CD4-positive, alpha-beta T cell (primary cell): ENCODE measurements around the gene RPN2. TPM values are rescaled to one million over a fixed set of nuclear protein-coding genes. Genes with fewer than 3 reads are reported as not detected.

Source experiments
- ATAC-seq: fragments of 200-7000 bp; cut with Tn5 transposase; one replicate; pipeline ENCODE4 v1.10.0; 2022; ENCODE audit warnings: mild to moderate bottlenecking; ENCODE audit not compliant: poor library complexity
- CTCF ChIA-PET: fragments of 350-600 bp; sonication (Branson Sonifier 250); formaldehyde crosslinking; loops from one replicate; lab custom pipeline; 2021; ENCODE audit warnings: antibody characterized with exemption, inconsistent platforms; lab: Charles Lee
- POLR2A ChIA-PET: fragments of 350-600 bp; sonication (Branson Sonifier 250); formaldehyde crosslinking; loops from one replicate; lab custom pipeline; 2021; ENCODE audit warnings: antibody characterized with exemption, inconsistent platforms; lab: Charles Lee
- DNase-seq, 14 experiments: peaks; one replicate each; pipeline ENCODE4 v3.0.0-alpha.2; 2013 to 2020; ENCODE audit warnings: mixed read lengths in 2 of 14
- H3K27ac ChIP-seq, 2 donors: one replicate each; pipeline versions ENCODE4 v1.5.1 to v1.7.0; 2013; ENCODE audit warnings: low read length in 2 of 2, low read depth in 1 of 2, mild to moderate bottlenecking in 1 of 2
- H3K27me3 ChIP-seq, 2 experiments: 1 replicate in 1 of 2; 2 replicates in 1 of 2; pipeline versions ENCODE4 v1.6.1 to v1.7.0; 2013; ENCODE audit warnings: low read length in 2 of 2, control low read depth in 1 of 2, mild to moderate bottlenecking in 1 of 2, moderate library complexity in 1 of 2; ENCODE audit not compliant: insufficient read depth in 2 of 2, control insufficient read depth in 1 of 2
- H3K36me3 ChIP-seq: one replicate; pipeline ENCODE4 v1.6.1; 2013; ENCODE audit warnings: low read length, control low read depth; ENCODE audit not compliant: insufficient read depth
- H3K4me1 ChIP-seq: one replicate; pipeline ENCODE4 v1.6.1; 2013; ENCODE audit warnings: low read length, control low read depth; ENCODE audit not compliant: insufficient read depth
- H3K4me3 ChIP-seq: one replicate; pipeline ENCODE4 v1.5.1; 2013; ENCODE audit warnings: mild to moderate bottlenecking, low read length, moderate library complexity
- H3K9me3 ChIP-seq, 2 experiments: 1 replicate in 1 of 2; 2 replicates in 1 of 2; pipeline versions ENCODE4 v1.6.1 to v1.7.0; 2013; ENCODE audit warnings: low read length in 2 of 2, mild to moderate bottlenecking in 2 of 2, control low read depth in 1 of 2, moderate library complexity in 1 of 2; ENCODE audit not compliant: control insufficient read depth in 1 of 2, insufficient read depth in 1 of 2
- H3K27ac Mint-ChIP-seq: one replicate; pipeline ENCODE4 v1.8.0; 2020; ENCODE audit warnings: mixed read lengths
- H3K27me3 Mint-ChIP-seq: one replicate; pipeline ENCODE4 v1.8.0; 2021; ENCODE audit warnings: mixed read lengths
- H3K36me3 Mint-ChIP-seq: one replicate; pipeline ENCODE4 v1.8.0; 2021; ENCODE audit warnings: low read depth, mixed read lengths
- H3K4me1 Mint-ChIP-seq: one replicate; pipeline ENCODE4 v1.8.0; 2021; ENCODE audit warnings: low read depth, mixed read lengths
- H3K4me3 Mint-ChIP-seq: one replicate; pipeline ENCODE4 v1.8.0; 2020; ENCODE audit warnings: mild to moderate bottlenecking, mixed read lengths
- H3K9me3 Mint-ChIP-seq: one replicate; pipeline ENCODE4 v1.8.0; 2020; ENCODE audit warnings: mixed read lengths
- intact Hi-C, 2 experiments: fragments of 100-400 bp; cut with DNase I in 1 of 2; cut with micrococcal nuclease in 1 of 2; formaldehyde crosslinking; loops; one replicate each; pipeline versions ENCODE4 v1.15.1 to v1.9.0; 2023 to 2025; cut with DNase I, micrococcal nuclease
- total RNA-seq, 174 experiments: library from RNA in 2 of 174; stranded (reverse) in 2 of 174; gene quantifications; one replicate each; pipeline ENCODE4 v1.2.3 and lab custom pipeline; 2021 to 2026
- TF ChIP-seq, protein P1 (sequence below): fragments of 200-600 bp; IDR thresholded peaks from one replicate; pipeline ENCODE4 v1.8.0; 2022; ENCODE audit warnings: antibody characterized with exemption, mild to moderate bottlenecking

The RPN2 gene
- total RNA-seq, 2 experiments from 2014 or later = 62.8 to 65.8 TPM

DNA sequence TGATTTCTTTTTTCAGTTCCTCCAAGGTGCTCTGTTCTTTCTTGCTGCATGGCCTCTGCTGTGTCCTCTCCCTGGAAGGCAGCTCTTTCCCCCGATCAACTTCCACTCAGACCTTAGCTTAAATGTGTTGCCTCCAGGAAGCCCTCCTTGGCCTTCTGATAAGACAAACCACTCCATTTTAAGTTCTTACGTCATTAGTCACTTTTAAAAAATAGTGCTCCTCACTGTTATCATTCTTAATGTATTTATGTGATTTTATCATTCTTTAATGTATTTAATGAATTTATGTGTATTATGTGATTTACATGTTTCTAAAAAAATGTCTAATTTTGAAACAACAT is 98.1 kb downstream of the RPN2 start:
- Mint-ChIP-seq H3K4me1 (peaks cover 8% of the 10 kb centered on the region), H3K27me3 (no peaks in the 10 kb centered on the region), H3K36me3 (no peaks in the 10 kb centered on the region), H3K9me3 (no peaks in the 10 kb centered on the region), H3K4me3 (no peak overlapping the region), H3K27ac (no peak overlapping the region)
- no peaks in the 10 kb centered on the region for H3K9me3 ChIP-seq
- no peak overlapping the region for H3K4me3 ChIP-seq
- H3K27ac ChIP-seq = no peak overlapping the region
- no peak for DNase-seq
- H3K36me3 ChIP-seq = no peaks in the 10 kb centered on the region
- TF ChIP-seq, protein P1, sequence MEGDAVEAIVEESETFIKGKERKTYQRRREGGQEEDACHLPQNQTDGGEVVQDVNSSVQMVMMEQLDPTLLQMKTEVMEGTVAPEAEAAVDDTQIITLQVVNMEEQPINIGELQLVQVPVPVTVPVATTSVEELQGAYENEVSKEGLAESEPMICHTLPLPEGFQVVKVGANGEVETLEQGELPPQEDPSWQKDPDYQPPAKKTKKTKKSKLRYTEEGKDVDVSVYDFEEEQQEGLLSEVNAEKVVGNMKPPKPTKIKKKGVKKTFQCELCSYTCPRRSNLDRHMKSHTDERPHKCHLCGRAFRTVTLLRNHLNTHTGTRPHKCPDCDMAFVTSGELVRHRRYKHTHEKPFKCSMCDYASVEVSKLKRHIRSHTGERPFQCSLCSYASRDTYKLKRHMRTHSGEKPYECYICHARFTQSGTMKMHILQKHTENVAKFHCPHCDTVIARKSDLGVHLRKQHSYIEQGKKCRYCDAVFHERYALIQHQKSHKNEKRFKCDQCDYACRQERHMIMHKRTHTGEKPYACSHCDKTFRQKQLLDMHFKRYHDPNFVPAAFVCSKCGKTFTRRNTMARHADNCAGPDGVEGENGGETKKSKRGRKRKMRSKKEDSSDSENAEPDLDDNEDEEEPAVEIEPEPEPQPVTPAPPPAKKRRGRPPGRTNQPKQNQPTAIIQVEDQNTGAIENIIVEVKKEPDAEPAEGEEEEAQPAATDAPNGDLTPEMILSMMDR = no peak
- no peaks in the 10 kb centered on the region for H3K27me3 ChIP-seq
- ChIA-PET POLR2A (no interaction called here), CTCF (no interaction called here)
- intact Hi-C loops = no loop called here
- H3K4me1 ChIP-seq = peaks cover 6% of the 10 kb centered on the region
- no peak for ATAC-seq

- Mint-ChIP-seq H3K4me1 (peaks cover 8% of the 10 kb centered on the region), H3K27ac (no peak overlapping the region), H3K4me3 (no peak overlapping the region), H3K36me3 (no peaks in the 10 kb centered on the region), H3K27me3 (peaks cover 6% of the 10 kb centered on the region), H3K9me3 (no peaks in the 10 kb centered on the region)
- ATAC-seq = no peak
- ChIA-PET CTCF (no interaction called here), POLR2A (no interaction called here)
- H3K27me3 ChIP-seq = no peaks in the 10 kb centered on the region
- TF ChIP-seq, protein P1 = no peak
- H3K4me3 ChIP-seq = no peak overlapping the region
- DNase-seq = no peak
- intact Hi-C loops = no loop called here
- H3K36me3 ChIP-seq = no peaks in the 10 kb centered on the region
- peaks cover 6% of the 10 kb centered on the region for H3K4me1 ChIP-seq
- no peaks in the 10 kb centered on the region for H3K9me3 ChIP-seq
- H3K27ac ChIP-seq = no peak overlapping the region
Measured at GRCh38 chr20:37278966-37279590, 99.9 kb downstream of the RPN2 start.

GRCh38 chr20:37279820-37280219 is 100.7 kb downstream of the RPN2 start:
- ChIA-PET CTCF (no interaction called here), POLR2A (no interaction called here)
- TF ChIP-seq, protein P1 = no peak
- no peaks in the 10 kb centered on the region for H3K9me3 Mint-ChIP-seq
- H3K4me3 ChIP-seq = no peak overlapping the region
- H3K36me3 ChIP-seq = no peaks in the 10 kb centered on the region
- no peak overlapping the region for H3K27ac Mint-ChIP-seq
- no peaks in the 10 kb centered on the region for H3K36me3 Mint-ChIP-seq
- H3K9me3 ChIP-seq = no peaks in the 10 kb centered on the region
- no peak overlapping the region for H3K4me3 Mint-ChIP-seq
- intact Hi-C loops = no loop called here
- peaks cover 8% of the 10 kb centered on the region for H3K4me1 Mint-ChIP-seq
- DNase-seq (no peak), ATAC-seq (no peak)
- H3K27me3 ChIP-seq = no peaks in the 10 kb centered on the region
- H3K27me3 Mint-ChIP-seq = peaks cover 9% of the 10 kb centered on the region
- no peak overlapping the region for H3K27ac ChIP-seq
- peaks cover 6% of the 10 kb centered on the region for H3K4me1 ChIP-seq
